GM10248 (cell line): ENCODE measurements around the gene MORC1.

Source experiments
- CTCF ChIA-PET: fragments of 300-600 bp; sonication (Branson Sonifier 250); formaldehyde crosslinking; extraction: SDS; loops from one replicate; lab custom pipeline; 2021; ENCODE audit warnings: antibody characterized with exemption; lab: Yijun Ruan, JAX
- POLR2A ChIA-PET: fragments of 350-650 bp; sonication (Branson Sonifier 250); formaldehyde crosslinking; extraction: SDS; loops from one replicate; lab custom pipeline; 2020; ENCODE audit warnings: antibody characterized with exemption; lab: Yijun Ruan, JAX
- DNase-seq: peaks from one replicate; pipeline ENCODE4 v3.0.0; 2012; ENCODE audit errors: extremely low spot score
- CTCF ChIP-seq: IDR thresholded peaks from 2 replicates; pipeline ENCODE4 v1.5.1; 2012; ENCODE audit warnings: mild to moderate bottlenecking, low read depth; ENCODE audit errors: extremely low read depth, missing control alignments, control extremely low read depth

MORC1 gene

DNA sequence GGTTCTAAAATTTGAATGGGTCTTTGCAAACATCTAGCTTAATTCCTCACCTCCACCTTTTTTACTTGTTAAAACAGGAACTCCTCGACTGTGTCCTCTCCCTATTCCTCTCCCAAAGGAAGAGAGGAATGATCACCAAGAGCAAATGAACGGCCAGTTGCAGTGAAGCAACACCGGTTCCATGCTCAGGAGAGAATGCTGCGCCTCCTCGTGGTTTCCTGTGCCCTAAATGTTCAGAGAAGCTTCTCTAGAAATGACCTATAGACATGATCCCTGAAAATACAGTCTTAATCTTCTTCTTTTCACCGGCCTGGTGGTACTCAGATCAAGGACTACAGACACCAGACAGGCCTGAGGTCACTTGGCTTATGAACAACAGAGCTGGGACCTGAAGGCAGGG is 99.1 kb downstream of the MORC1 start:
- POLR2A ChIA-PET = no interaction called here
- peak; percentile 35 for TF ChIP-seq CTCF
- CTCF ChIA-PET = interaction anchor here (0.7 to 1.6 kb wide), 13 partner anchors 9 to 541 kb away, joined by 3 to 5 read pairs (median 4); no protein-coding TSS in a partner anchor
- DNase-seq = no peak

DNA sequence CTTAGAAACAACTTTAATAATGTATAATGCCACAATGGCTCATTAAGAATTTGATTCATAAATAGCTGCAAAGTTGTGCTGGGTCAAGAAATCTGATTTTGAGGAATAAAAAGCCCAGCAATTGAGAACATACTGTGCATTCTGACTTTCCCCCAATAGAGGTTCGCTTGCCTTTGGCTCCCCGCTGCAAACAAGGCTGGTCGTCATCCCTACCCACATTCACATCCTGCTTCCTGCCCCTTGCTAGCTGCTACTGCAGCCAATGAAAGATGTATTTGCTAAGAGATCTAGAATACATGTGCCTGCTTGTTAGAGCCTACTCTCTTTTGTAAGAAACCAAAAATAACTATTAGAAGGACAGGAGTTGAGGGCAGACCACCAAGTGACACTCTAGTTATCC is 112.5 kb downstream of the MORC1 start:
- ChIA-PET POLR2A (no interaction called here), CTCF (interaction anchor here (0.9 kb wide), 1 partner anchor 18 kb away, joined by 3 read pairs; no protein-coding TSS in a partner anchor)
- DNase-seq = no peak
- TF ChIP-seq CTCF = no peak

DNA sequence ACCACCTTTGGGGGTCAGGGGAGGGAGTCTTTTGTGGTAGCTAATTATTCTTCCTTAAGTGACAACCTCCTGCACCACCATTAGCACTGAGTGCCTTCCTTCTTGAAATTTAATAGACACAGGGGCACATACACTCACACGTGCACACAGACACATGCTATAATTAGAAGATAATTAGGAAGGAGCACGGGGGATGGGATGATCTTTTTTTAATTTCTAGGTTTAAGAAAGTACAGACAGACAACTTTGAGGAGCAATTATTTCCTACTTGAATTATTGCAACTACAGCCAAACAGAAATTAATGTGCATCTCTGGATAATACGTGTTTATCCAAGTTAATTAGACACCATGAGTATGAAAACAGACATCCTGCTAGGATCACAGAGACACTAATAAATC is 119.5 kb downstream of the MORC1 start:
- CTCF ChIA-PET = interaction anchor here (0.6 to 2.4 kb wide), 3 partner anchors 20 to 84 kb away, joined by 3 to 9 read pairs (median 4); no protein-coding TSS in a partner anchor
- no peak for DNase-seq
- no peak for TF ChIP-seq CTCF
- POLR2A ChIA-PET = no interaction called here

DNA sequence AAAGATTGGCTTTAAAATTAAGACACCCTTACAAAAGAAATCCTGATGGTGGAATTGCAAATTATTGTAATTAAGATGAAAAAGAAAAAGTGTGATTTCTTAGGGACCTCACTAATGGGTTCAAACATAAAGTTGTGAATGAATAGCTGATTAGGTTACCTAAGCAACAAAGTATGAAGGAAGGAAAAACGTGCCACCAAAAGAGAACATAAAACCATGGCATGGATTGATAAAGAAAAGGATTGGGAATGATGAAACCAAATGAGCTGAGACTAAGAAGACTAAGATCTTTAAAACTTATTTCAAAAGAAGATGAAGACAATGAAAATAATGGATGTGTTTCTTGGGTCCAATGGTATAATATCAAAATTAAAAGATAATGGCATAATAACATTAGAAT is 132.1 kb downstream of the MORC1 start:
- CTCF ChIA-PET = interaction anchor here (1.0 kb wide), 2 partner anchors 9 to 38 kb away, joined by 3 read pairs; no protein-coding TSS in a partner anchor

DNA sequence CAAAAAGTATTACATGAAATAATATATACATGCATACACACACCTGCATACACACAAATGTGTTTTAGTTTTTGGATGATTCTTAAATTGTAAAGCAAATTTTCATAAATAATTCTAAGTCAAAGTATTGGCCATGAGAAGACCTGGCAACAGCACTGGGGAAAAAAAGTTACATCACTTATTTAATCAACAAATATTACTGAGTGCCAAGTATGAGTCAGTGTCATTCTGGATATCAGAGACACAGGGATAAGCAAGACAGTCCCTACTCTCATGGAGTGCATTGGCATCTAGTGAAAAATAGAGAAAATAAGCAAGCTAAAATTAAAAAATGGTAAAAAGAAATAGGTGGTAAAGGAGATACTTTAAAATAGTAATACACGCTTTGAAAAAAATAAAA is 134.9 kb downstream of the MORC1 start:
- CTCF ChIA-PET = no interaction called here
- TF ChIP-seq CTCF = no peak

More for the DNA sequence above, 132.1 kb downstream of the MORC1 start:
- no peak for TF ChIP-seq CTCF
- DNase-seq = no peak
- POLR2A ChIA-PET = no interaction called here

GRCh38 chr3:108976058-108976457 is 141.9 kb downstream of the MORC1 start:
- no peak for DNase-seq
- ChIA-PET POLR2A (no interaction called here), CTCF (interaction anchor here (1.4 kb wide), 2 partner anchors 9 to 10 kb away, joined by 3 to 4 read pairs; no protein-coding TSS in a partner anchor)
- TF ChIP-seq CTCF = no peak

More for the DNA sequence above, 134.9 kb downstream of the MORC1 start:
- no peak for DNase-seq
- POLR2A ChIA-PET = no interaction called here
